NCI-H2196 (cell line): ENCODE results near the gene PRPF40B.
"Not testable (repeated sequence)": the region's sequence is repeated elsewhere in the genome, so short reads cannot be mapped to it uniquely, and the experiment has no call there.

Source experiments
- DNase-seq: peaks from one replicate; lab custom pipeline; 2025; ENCODE audit not compliant: unreplicated experiment; lab: John Stamatoyannopoulos, UW

Gene PRPF40B

GRCh38 chr12:49623142-49623904, at the start of gene PRPF40B:
PRPF40B (plus strand) TSS chr12:49623561; CDS start chr12:49623591, 30 bp downstream.
- DNase-seq: peak; percentile 94

GRCh38 chr12:49577589-49578315, 45.6 kb upstream of the PRPF40B start:
- no peak for DNase-seq

GRCh38 chr12:49578471-49579112, 44.8 kb upstream of the PRPF40B start:
- DNase-seq: no peak

- peak; percentile 91 for DNase-seq
These were observed 42.5 kb upstream of the PRPF40B start for GRCh38 chr12:49580572-49581535.

GRCh38 chr12:49582201-49582600, 41.2 kb upstream of the PRPF40B start:
- DNase-seq: no peak

- DNase-seq: no peak
These were observed 40.5 kb upstream of the PRPF40B start for GRCh38 chr12:49582850-49583249.

GRCh38 chr12:49583366-49584094, 39.8 kb upstream of the PRPF40B start:
- DNase-seq: no peak

GRCh38 chr12:49584591-49584990, 38.8 kb upstream of the PRPF40B start:
- DNase-seq: no peak

GRCh38 chr12:49585477-49586459, 37.6 kb upstream of the PRPF40B start:
- no peak for DNase-seq

GRCh38 chr12:49587174-49587908, 36.0 kb upstream of the PRPF40B start:
- no peak for DNase-seq

GRCh38 chr12:49588281-49588680, 35.1 kb upstream of the PRPF40B start:
- DNase-seq: no peak

GRCh38 chr12:49588721-49589516, 34.4 kb upstream of the PRPF40B start:
- peak; percentile 60 for DNase-seq

GRCh38 chr12:49598527-49598926, 24.8 kb upstream of the PRPF40B start:
- DNase-seq: no peak

- no peak for DNase-seq
These were observed 23.4 kb upstream of the PRPF40B start for GRCh38 chr12:49599961-49600360.

- DNase-seq: no peak
These were observed 19.6 kb upstream of the PRPF40B start for GRCh38 chr12:49603721-49604120.

GRCh38 chr12:49604856-49605255, 18.5 kb upstream of the PRPF40B start:
- DNase-seq: no peak

- DNase-seq: not testable (repeated sequence)
These were observed 17.8 kb upstream of the PRPF40B start, which contains the start of gene FAM186B for GRCh38 chr12:49605539-49605938. FAM186B (minus strand) TSS chr12:49605639; CDS start chr12:49605477, 162 bp downstream.
